OCI-LY3 (cell line): ENCODE data around the gene SRCIN1.

Experiments
- H2AFZ ChIP-seq: fragments of 200-600, 300-600 bp; shearing (Covaris generic); 2 replicates; pipeline ENCODE4 v1.6.0; 2014; ENCODE audit warnings: antibody characterized with exemption, low read depth, low read length
- H3K27ac ChIP-seq: fragments of 200-600, 300-600 bp; sonication (generic); 2 replicates; pipeline ENCODE4 v1.5.1; 2014; ENCODE audit warnings: mild to moderate bottlenecking, low read length, moderate library complexity, mixed read lengths
- H3K27me3 ChIP-seq: fragments of 200-600, 300-600 bp; sonication (generic); 2 replicates; pipeline ENCODE4 v1.6.1; 2014; ENCODE audit warnings: low read depth, low read length, mixed read lengths
- H3K36me3 ChIP-seq: fragments of 200-600, 300-600 bp; sonication (generic); replicated peaks from 2 replicates; pipeline ENCODE3; 2014; ENCODE audit warnings: low read depth, low read length, mixed read lengths
- H3K4me1 ChIP-seq: fragments of 300-600, 200-600 bp; sonication (generic); 2 replicates; pipeline ENCODE4 v1.6.1; 2014; ENCODE audit warnings: low read length, mixed read lengths
- H3K4me2 ChIP-seq: fragments of 200-600, 300-600 bp; sonication (generic); 2 replicates; pipeline ENCODE4 v1.6.1; 2014; ENCODE audit warnings: low read length, mixed read lengths
- H3K4me3 ChIP-seq: fragments of 300-600, 200-600 bp; sonication (generic); 2 replicates; pipeline ENCODE4 v1.5.1; 2014; ENCODE audit warnings: antibody characterized with exemption, mild to moderate bottlenecking, low read length, moderate library complexity
- H3K79me2 ChIP-seq: fragments of 300-600, 200-600 bp; shearing (Covaris generic); 2 replicates; pipeline ENCODE4 v1.6.1; 2014; ENCODE audit warnings: mild to moderate bottlenecking, low read length, mixed read lengths
- H3K9ac ChIP-seq: fragments of 300-600, 200-600 bp; shearing (Covaris generic); 2 replicates; pipeline ENCODE4 v1.6.0; 2014; ENCODE audit warnings: mild to moderate bottlenecking, low read length, moderate library complexity
- H3K9me3 ChIP-seq: fragments of 200-600, 300-600 bp; shearing (Covaris generic); 2 replicates; pipeline ENCODE4 v1.6.1; 2014; ENCODE audit warnings: low read length, mixed read lengths; ENCODE audit not compliant: insufficient read depth
- H4K20me1 ChIP-seq: fragments of 200-600, 300-600 bp; sonication (generic); 2 replicates; pipeline ENCODE4 v1.6.1; 2016; ENCODE audit warnings: low read length, mixed read lengths; ENCODE audit not compliant: insufficient read depth
- CTCF ChIP-seq: fragments of 200-600, 300-600 bp; sonication (generic); IDR thresholded peaks from 2 replicates; pipeline ENCODE4 v1.5.1; 2014; ENCODE audit warnings: antibody characterized with exemption, low read length, low read depth
- EZH2phosphoT487 ChIP-seq: fragments of 200-600 bp; shearing (Covaris generic); IDR thresholded peaks from 2 replicates; pipeline ENCODE4 v1.6.1; 2018; ENCODE audit warnings: antibody characterized with exemption, mixed run types, low read depth

The SRCIN1 gene

GRCh38 chr17:38536661-38537060 lies 69.1 kb downstream of the SRCIN1 start:
- Histone ChIP-seq H3K27me3 (peaks cover 10% of the 10 kb centered on the region; the same call in 1 of the 2 replicates), H3K79me2 (no peaks in the 10 kb centered on the region), H3K9me3 (no peaks in the 10 kb centered on the region), H4K20me1 (no peaks in the 10 kb centered on the region), H3K4me2 (no peak overlapping the region), H3K9ac (no peak overlapping the region), H3K4me1 (no peaks in the 10 kb centered on the region), H3K4me3 (no peak overlapping the region), H3K36me3 (no peaks in the 10 kb centered on the region), H2AFZ (no peak overlapping the region), H3K27ac (no peak overlapping the region)
- no peak for TF ChIP-seq EZH2phosphoT487

GRCh38 chr17:38535886-38536285 lies 69.9 kb downstream of the SRCIN1 start:
- H3K4me2 ChIP-seq, result no peak overlapping the region
- no peaks in the 10 kb centered on the region for H3K79me2 ChIP-seq
- H2AFZ ChIP-seq, result no peak overlapping the region
- TF ChIP-seq CTCF (no peak), EZH2phosphoT487 (no peak)
- no peaks in the 10 kb centered on the region for H4K20me1 ChIP-seq
- no peaks in the 10 kb centered on the region for H3K9me3 ChIP-seq
- peaks cover 10% of the 10 kb centered on the region; the same call in 1 of the 2 replicates for H3K27me3 ChIP-seq
- no peak overlapping the region for H3K4me3 ChIP-seq
- no peaks in the 10 kb centered on the region for H3K36me3 ChIP-seq
- H3K9ac ChIP-seq, result no peak overlapping the region
- no peaks in the 10 kb centered on the region for H3K4me1 ChIP-seq
- no peak overlapping the region for H3K27ac ChIP-seq

- no peak for TF ChIP-seq EZH2phosphoT487
- no peak overlapping the region for H2AFZ ChIP-seq
- no peaks in the 10 kb centered on the region for H3K9me3 ChIP-seq
- H3K4me2 ChIP-seq, result no peak overlapping the region
- H3K36me3 ChIP-seq, result no peaks in the 10 kb centered on the region
- peaks cover 10% of the 10 kb centered on the region; the same call in 1 of the 2 replicates for H3K27me3 ChIP-seq
- H3K4me3 ChIP-seq, result no peak overlapping the region
- no peak overlapping the region for H3K9ac ChIP-seq
- no peaks in the 10 kb centered on the region for H4K20me1 ChIP-seq
- H3K79me2 ChIP-seq, result no peaks in the 10 kb centered on the region
- H3K27ac ChIP-seq, result no peak overlapping the region
- no peaks in the 10 kb centered on the region for H3K4me1 ChIP-seq
Measured at GRCh38 chr17:38534498-38534885, 71.3 kb downstream of the SRCIN1 start.

- Histone ChIP-seq H3K27ac (no peak overlapping the region), H3K9me3 (no peaks in the 10 kb centered on the region), H3K4me2 (no peak overlapping the region), H3K27me3 (peaks cover 10% of the 10 kb centered on the region; the same call in 1 of the 2 replicates), H2AFZ (no peak overlapping the region), H3K36me3 (no peaks in the 10 kb centered on the region), H3K4me1 (no peaks in the 10 kb centered on the region), H3K9ac (no peak overlapping the region), H4K20me1 (no peaks in the 10 kb centered on the region), H3K4me3 (no peak overlapping the region), H3K79me2 (no peaks in the 10 kb centered on the region)
- TF ChIP-seq CTCF (no peak), EZH2phosphoT487 (no peak)
Measured at GRCh38 chr17:38533866-38534497, 71.8 kb downstream of the SRCIN1 start.

- Histone ChIP-seq H4K20me1 (no peaks in the 10 kb centered on the region), H3K27me3 (peaks cover 10% of the 10 kb centered on the region; the same call in 1 of the 2 replicates), H3K27ac (no peak overlapping the region), H3K9me3 (no peaks in the 10 kb centered on the region), H2AFZ (no peak overlapping the region), H3K4me1 (no peaks in the 10 kb centered on the region), H3K79me2 (no peaks in the 10 kb centered on the region), H3K4me3 (no peak overlapping the region), H3K9ac (no peak overlapping the region), H3K36me3 (no peaks in the 10 kb centered on the region), H3K4me2 (no peak overlapping the region)
- TF ChIP-seq CTCF (no peak), EZH2phosphoT487 (no peak)
Measured at GRCh38 chr17:38533241-38533640, 72.5 kb downstream of the SRCIN1 start.
